MM.1S (cell line): ENCODE measurements around the gene APEH.

ENCODE experiments used
- EZH2 ChIP-seq: fragments of 300-600 bp; sonication (generic); optimal IDR thresholded peaks from 2 replicates; pipeline ENCODE3; 2017; ENCODE audit warnings: low read depth, mild to moderate bottlenecking, antibody characterized with exemption, low read length, mixed read lengths
- EZH2phosphoT487 ChIP-seq: fragments of 300-600 bp; sonication (generic); IDR thresholded peaks from 2 replicates; pipeline ENCODE4 v1.6.1; 2018; ENCODE audit warnings: antibody characterized with exemption, low read length
- TF ChIP-seq, protein P1 (sequence below): fragments of 300-600 bp; sonication (generic); IDR thresholded peaks from 2 replicates; pipeline ENCODE4 v1.5.1; 2016; ENCODE audit warnings: antibody characterized with exemption, low read length, mixed read lengths

- TF ChIP-seq, protein P1, sequence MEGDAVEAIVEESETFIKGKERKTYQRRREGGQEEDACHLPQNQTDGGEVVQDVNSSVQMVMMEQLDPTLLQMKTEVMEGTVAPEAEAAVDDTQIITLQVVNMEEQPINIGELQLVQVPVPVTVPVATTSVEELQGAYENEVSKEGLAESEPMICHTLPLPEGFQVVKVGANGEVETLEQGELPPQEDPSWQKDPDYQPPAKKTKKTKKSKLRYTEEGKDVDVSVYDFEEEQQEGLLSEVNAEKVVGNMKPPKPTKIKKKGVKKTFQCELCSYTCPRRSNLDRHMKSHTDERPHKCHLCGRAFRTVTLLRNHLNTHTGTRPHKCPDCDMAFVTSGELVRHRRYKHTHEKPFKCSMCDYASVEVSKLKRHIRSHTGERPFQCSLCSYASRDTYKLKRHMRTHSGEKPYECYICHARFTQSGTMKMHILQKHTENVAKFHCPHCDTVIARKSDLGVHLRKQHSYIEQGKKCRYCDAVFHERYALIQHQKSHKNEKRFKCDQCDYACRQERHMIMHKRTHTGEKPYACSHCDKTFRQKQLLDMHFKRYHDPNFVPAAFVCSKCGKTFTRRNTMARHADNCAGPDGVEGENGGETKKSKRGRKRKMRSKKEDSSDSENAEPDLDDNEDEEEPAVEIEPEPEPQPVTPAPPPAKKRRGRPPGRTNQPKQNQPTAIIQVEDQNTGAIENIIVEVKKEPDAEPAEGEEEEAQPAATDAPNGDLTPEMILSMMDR, result no peak
- TF ChIP-seq EZH2phosphoT487 (no peak), EZH2 (no peak)
Measured at GRCh38 chr3:49661281-49661680, 12.9 kb upstream of the APEH start.
